GM12872 (cell line): ENCODE data around the gene AP1G2.

Experiments used
- TF ChIP-seq, protein P1 (sequence below): IDR thresholded peaks from 3 replicates; pipeline ENCODE4 v1.5.1; 2011; ENCODE audit warnings: low read depth, mild to moderate bottlenecking, low read length, moderate library complexity; ENCODE audit not compliant: insufficient read depth

The AP1G2 gene

DNA sequence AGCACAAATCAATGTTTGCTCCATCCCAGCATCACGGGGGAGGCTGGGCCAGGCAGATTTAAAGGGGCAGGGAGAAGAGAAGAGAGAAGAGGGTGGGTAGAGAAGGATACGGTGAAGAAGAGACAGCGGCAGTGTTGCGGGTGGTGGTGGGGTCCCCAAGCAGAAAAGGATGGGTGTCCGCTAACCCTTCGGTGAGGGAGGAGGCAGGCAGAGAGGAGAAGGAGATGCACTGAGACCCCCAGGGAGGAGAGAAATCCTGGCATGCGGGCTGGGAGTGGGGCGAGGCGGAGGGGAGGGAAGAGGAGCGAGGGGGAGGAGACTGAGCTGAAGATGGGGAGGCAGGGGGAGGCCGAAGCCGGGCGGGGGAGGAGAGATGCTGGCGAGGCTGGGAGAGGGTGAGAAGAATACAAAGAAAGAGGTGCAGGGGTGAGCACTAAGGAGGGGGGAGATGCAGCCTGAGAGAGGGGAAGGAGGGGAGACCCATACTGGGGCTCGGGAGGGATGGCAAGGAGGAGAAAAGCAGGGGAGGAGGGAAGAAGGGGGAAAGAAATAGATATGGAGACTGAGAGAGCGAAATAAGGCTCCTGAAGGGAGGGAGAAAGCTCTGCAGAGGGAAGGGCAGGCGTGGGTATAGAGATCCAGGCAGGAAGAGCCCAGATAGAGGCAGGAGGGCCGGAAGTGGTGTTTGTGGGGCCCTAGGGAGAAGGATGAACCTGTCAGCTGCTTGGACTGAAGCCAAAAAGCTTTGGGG is 11.1 kb upstream of the AP1G2 start, which contains the start of gene JPH4:
Gene JPH4, minus strand, starts transcription at position 231 of the 751 bp plus-strand sequence. CDS start 1,337 bp downstream, outside the sequence.
- TF ChIP-seq, protein P1, sequence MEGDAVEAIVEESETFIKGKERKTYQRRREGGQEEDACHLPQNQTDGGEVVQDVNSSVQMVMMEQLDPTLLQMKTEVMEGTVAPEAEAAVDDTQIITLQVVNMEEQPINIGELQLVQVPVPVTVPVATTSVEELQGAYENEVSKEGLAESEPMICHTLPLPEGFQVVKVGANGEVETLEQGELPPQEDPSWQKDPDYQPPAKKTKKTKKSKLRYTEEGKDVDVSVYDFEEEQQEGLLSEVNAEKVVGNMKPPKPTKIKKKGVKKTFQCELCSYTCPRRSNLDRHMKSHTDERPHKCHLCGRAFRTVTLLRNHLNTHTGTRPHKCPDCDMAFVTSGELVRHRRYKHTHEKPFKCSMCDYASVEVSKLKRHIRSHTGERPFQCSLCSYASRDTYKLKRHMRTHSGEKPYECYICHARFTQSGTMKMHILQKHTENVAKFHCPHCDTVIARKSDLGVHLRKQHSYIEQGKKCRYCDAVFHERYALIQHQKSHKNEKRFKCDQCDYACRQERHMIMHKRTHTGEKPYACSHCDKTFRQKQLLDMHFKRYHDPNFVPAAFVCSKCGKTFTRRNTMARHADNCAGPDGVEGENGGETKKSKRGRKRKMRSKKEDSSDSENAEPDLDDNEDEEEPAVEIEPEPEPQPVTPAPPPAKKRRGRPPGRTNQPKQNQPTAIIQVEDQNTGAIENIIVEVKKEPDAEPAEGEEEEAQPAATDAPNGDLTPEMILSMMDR, result no peak

DNA sequence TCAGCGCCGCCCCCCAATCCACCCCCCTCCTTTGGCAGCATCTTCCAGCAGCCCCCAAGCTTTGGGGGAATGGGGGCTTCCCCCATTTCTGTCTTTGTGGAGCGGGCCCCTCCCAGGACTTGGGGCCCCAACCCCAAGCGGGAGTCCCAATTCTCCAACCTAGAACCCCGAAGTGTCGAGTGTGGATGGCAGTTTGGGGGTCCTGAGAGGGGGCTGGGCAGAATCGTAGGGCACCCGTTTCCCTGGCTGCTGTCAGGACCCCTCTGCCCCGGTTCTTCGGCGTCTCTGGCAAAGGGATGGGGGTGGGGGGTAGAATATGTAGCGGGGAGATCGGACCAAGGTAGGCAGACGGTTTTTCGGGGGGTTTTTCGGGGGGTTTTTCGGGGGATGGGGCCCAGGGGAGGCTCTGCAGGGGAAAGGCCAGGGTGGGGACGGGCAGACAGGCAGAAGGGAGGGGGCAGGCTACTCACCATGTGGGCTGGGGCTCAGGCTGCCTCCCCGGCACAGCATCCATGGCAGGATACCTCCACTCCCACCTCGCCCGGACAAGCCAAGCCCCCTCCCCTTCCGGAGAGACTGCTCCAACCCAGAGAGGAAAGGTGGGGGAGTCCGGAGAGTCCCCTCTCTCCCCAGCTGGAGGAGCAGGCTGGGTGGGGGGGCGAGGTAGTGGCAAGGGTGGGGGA is 10.3 kb upstream of the AP1G2 start:
- TF ChIP-seq, protein P1, result no peak

DNA sequence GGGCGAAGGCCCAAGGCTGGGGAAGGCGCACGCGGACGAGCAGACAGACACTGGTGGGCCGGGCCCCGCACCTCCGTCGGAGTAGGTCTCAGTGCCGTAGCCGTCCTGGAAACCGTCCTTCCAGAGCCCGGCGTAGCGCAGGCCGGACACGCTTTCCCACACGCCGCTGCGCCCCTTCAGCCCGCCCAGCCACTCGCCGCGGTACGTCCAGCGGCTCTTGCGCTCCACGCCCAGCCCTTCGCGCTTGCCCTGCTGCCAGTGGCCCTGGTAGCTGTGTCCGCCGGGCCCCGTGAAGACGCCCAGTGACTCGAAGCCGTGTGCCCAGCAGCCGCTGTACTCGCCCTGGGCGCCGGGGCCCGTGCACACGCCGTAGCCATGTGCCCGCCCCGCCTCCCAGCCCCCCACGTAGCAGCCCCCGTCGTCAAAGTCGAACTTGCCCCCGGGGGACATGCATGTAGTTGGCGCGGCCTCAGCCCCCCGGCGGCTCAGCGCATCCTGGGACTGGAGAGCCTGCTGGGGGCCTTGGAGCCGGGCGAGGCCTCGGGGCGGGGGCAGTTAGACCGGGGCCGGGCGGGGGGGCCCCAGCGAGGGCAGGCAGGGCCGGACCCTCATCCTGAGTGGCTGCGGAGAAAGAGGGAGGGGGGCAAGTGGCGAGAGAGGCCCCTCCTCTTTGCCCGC is 9.6 kb upstream of the AP1G2 start:
- TF ChIP-seq, protein P1, result no peak

DNA sequence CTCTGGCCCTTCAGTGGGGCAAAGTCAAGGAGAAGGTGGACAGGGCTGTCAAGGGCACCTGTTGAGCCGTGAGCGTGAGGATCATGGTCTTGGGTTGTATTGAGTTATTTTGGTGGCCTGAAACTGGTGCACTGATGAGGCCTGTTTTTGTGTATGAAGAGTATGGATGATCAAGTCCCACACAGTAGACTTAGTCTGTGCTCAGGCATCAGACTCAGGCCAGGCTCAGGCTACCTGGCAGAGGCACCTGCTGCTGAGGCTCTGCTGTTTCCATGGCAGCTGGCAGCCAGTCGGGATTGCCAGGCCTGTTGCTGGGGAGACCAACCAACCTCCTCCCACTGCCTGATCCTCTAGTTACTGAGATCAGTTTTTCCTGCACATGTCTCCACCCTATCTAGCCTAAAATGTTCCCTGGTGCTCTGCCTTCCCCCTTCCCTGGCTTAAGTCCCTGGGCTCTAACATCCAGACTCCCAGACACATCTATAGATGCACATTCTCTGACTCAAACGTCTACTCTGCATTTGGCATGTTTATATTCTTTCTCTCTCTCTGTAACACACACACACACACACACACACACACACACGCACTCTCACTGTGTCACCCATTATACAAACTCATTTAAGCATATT is 5.9 kb upstream of the AP1G2 start:
- TF ChIP-seq, protein P1, result no peak

DNA sequence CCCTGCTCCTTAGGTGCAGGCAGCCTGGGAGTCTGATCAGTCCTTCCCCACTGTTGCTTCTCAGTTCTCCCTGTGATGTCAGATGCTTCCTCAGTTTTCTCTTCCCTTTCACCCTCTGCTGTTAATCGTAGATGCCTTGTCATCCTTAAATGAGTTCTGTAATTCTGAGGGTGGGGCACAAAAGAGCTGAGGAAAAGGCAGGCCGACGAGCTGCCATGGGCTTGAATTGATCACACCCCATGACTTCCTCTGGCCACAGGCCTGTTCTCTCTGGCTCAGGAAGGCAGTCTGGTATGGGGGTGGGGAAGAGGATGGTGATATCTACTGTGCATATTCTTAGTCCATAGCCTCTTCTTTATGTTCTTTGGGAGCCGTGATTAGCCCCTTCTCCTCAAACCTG is 5.2 kb upstream of the AP1G2 start:
- TF ChIP-seq, protein P1, result no peak

DNA sequence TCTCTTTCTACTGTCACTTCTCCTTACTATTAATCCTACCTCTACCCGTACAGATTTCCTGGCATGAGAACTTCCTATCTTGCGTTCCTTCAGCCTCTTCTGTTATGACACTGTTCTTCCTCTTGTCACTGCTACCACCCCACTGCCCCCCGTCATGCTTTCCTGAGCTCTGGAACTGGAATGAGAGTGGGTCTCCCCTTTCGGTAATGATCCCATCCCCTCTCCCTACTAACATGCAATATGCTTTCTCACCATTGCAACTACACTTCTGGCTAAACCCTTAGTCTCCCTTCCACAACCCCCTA is 4.9 kb upstream of the AP1G2 start:
- TF ChIP-seq, protein P1, result no peak

DNA sequence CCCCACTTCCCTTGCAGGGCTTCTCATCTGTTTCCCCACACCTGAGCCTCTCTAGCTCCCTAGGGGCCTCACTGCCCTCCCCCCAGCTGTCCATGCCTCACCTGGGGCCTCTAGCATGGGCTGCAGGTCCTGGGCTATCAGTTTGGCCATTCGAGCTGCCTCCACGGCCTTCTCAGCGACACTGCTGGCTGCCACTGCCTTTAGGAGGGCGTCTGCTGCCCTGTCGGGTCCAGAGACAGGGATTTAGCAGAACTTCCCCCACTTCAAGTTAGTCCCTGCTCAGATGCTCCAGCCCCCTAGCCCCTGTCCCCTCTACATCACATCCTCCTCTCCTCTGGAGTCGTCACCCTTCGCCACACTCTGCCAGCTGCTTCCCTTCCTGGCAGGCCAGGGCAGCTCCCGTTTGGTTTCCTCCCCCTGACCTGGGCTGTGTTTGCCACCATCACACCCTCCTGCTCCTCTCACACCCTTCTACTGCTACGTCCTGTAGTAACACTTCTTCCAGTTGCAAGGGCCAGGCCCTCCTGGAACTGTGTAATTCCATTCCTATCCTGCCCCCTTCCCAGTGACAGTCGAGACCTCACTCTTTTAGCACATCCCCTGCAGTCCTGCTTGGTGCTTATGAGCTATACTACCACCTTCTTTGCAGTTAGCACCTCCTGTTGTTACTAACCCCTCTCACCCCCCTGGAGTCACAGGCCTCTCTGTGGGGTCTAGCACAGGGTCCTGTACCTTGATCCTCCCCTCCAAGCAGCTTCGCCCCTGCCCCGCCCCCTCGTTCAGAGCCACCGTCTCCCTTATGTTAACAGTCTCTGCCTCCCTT is 4.3 kb upstream of the AP1G2 start:
- TF ChIP-seq, protein P1, result no peak
